ENCODE data around the gene KIF4B.

Gene KIF4B

DNA sequence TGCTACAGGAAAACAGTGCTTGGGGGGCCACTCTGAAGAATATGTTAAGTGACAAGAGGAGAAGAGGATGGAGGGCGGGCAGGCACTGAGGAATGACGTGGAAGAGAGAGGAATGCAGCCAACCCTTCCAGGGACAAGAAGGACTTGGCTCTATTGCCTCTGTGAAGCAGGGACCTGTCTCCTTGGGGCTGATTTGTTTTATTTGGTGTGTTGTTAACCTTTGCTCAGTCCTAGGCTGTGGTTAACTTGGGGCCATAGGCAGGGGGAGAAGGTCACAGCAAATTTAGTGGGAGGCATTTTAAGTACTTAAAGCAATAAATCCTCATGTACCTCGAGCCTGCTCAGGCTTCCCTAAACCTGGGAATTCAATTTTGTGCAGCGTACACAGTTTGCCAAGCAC, 39.9 kb downstream of the KIF4B start:
- in situ Hi-C loops (cut with MboI; ENCODE audit: low sequenced_read_pairs) = no loop called here

DNA sequence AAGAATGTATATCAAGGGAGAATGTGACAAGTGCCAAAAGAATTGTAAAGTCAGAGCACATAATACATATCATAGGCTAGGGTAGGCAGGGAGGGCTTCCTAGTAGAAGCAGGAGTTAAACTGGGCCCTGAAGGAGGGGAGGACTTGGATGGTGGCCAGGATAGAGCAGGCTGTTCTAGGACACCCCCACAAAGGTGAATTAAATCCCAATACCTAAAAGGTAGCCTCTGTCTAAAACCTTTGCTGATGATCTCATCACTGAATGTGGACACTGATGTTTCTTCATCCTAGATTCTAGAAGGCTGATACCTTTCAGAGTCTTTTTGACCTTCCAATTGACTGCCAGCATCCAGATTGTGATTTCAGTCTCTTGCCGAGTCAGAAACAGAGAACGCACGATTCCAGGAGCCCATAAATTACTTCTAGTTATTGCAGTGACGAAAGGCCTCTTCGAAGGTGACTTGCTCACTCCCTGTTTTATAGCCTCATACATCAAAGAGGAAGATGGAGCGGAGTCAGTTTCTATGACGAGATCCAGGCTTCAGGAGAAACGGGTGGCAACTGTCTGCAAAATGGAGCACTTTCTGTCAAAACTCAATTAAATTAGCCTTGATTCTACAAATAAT, 43.2 kb downstream of the KIF4B start:
- in situ Hi-C loops (cut with MboI; ENCODE audit: low sequenced_read_pairs) = no loop called here

DNA sequence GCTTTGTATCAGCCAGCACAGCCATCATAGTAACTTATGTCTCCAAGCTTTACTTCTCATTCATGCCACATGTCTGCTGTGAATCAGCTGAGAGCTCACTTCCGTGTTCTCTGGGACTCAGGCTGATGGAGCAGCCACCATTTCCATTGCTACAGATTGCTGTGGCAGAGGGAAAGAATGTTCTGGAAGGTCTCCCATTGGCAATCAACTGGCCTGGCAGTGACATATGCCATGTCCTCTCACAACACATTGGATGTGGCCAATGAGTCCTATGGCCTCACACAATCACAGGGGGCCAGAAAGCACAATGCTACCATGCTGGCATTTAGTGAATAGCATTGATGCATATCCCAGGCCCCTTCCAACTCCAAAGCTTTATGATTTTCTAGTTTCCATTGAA, 44.1 kb downstream of the KIF4B start:
- in situ Hi-C loops (cut with MboI; ENCODE audit: low sequenced_read_pairs) = no loop called here

DNA sequence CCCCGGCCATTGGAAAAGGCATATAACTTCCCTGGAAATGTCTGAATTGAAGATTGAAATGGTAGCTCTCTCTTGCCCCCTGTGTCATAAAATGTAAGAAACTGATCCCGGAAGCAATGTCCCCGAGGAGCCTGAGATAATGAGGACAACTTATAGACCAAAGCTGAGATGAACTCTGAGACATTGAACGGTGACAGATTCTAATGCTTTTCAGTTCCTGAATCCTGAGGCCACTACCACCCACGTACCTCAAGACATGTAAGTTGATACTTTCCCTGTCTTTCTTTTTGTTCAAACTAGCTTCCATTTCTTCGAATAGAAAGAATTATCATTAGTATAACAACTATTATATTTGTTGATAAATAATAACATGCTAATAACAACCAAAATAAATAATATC, 51.0 kb downstream of the KIF4B start:
- in situ Hi-C loops (cut with MboI; ENCODE audit: low sequenced_read_pairs) = no loop called here

DNA sequence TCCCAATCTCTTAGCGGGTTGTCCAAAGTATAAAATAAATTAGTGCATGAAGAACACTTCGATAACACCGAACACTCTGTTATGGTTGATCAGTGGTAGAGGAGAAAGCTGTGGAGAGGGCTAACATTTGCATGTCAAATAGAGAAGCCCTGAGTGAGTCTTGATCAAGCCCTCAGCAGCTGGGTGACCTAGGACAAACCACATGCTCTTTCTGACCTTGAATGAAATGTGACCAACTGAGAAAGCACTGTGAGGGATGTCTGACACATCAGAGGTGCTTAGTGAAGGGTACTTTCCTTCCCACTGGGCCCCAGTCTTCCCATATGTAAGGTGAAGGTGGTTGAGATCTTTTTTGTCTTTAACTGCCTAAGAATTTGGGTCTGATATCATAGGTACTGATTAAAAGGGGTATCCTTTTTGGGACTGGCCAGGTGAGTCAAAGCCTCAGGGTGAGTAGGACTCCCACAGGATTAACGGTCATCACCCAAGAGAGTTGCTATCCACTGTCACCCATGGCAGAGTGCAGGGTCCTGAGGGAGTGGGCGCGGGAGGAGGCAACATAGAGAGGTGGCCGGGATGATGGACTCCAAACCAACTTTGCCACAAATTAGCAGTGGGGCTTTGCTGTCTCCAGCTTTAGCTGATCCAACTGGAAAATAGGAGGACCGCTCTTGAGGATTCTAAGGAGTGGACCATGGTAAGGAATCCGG, 53.5 kb downstream of the KIF4B start:
- in situ Hi-C loops (cut with MboI; ENCODE audit: low sequenced_read_pairs) = no loop called here
